ENCODE results near the gene SEZ6L.

Gene SEZ6L

GRCh38 chr22:26304730-26305129 lies 135.5 kb downstream of the SEZ6L start:
- no peak for DNase-seq

GRCh38 chr22:26308467-26308866 lies 139.2 kb downstream of the SEZ6L start:
- DNase-seq, result no peak

- no peak for DNase-seq
These were observed 141.4 kb downstream of the SEZ6L start for GRCh38 chr22:26310616-26311015.

GRCh38 chr22:26313291-26313690 lies 144.0 kb downstream of the SEZ6L start:
- DNase-seq, result no peak

- no peak for DNase-seq
These were observed 144.9 kb downstream of the SEZ6L start for GRCh38 chr22:26314171-26314570.

GRCh38 chr22:26314656-26315055 lies 145.4 kb downstream of the SEZ6L start:
- no peak for DNase-seq

- no peak for DNase-seq
These were observed 147.5 kb downstream of the SEZ6L start for GRCh38 chr22:26316732-26317285.

GRCh38 chr22:26318975-26319374 lies 149.7 kb downstream of the SEZ6L start:
- DNase-seq, result peak; percentile 21 to 53

- DNase-seq, result no peak
These were observed 151.2 kb downstream of the SEZ6L start for GRCh38 chr22:26320447-26320846.

- DNase-seq, result no peak
These were observed 152.2 kb downstream of the SEZ6L start for GRCh38 chr22:26321469-26321913.

GRCh38 chr22:26322179-26322905 lies 153.1 kb downstream of the SEZ6L start:
- DNase-seq, result peak; percentile 48 to 88

- no peak for DNase-seq
These were observed 153.8 kb downstream of the SEZ6L start for GRCh38 chr22:26323013-26323412.

GRCh38 chr22:26324150-26324549 lies 154.9 kb downstream of the SEZ6L start:
- no peak for DNase-seq

- no peak for DNase-seq
These were observed 156.4 kb downstream of the SEZ6L start for GRCh38 chr22:26325641-26326040.

GRCh38 chr22:26326803-26327202 lies 157.5 kb downstream of the SEZ6L start:
- no peak for DNase-seq

- DNase-seq, result no peak
These were observed 158.0 kb downstream of the SEZ6L start for GRCh38 chr22:26327306-26327705.

GRCh38 chr22:26328221-26328620 lies 159.0 kb downstream of the SEZ6L start:
- DNase-seq, result no peak

- peak in 1 of 2 experiments; percentile 42 for DNase-seq
These were observed 161.8 kb downstream of the SEZ6L start for GRCh38 chr22:26330971-26331625.

GRCh38 chr22:26333088-26333800 lies 164.0 kb downstream of the SEZ6L start:
- DNase-seq, result no peak

- DNase-seq, result no peak
These were observed 165.0 kb downstream of the SEZ6L start for GRCh38 chr22:26334232-26334631.

- no peak for DNase-seq
These were observed 167.5 kb downstream of the SEZ6L start for GRCh38 chr22:26336773-26337172.

GRCh38 chr22:26339755-26340154 lies 170.5 kb downstream of the SEZ6L start:
- no peak for DNase-seq

- no peak for DNase-seq
These were observed 173.6 kb downstream of the SEZ6L start for GRCh38 chr22:26342745-26343410.

Measured in SW 1271 (cell line).